ENCODE measurements around the gene SLIRP.

- TF ChIP-seq CTCF (IDR thresholded peaks at IDR 0.05) (no peak), EZH2phosphoT487 (IDR thresholded peaks at IDR 0.05) (no peak)
Measured at GRCh38 chr14:77710364-77710763, 2.5 kb downstream of the SLIRP start.
